GM19467 (cell line): ENCODE data around the gene CARD8.
"Not testable (repeated sequence)": the region's sequence is repeated elsewhere in the genome, so short reads cannot be mapped to it uniquely, and the experiment has no call there.

Experiments
- ATAC-seq: cut with Tn5 transposase; IDR thresholded peaks from one replicate; pipeline ENCODE4 v1.9.1; 2021; ENCODE audit warnings: mild to moderate bottlenecking, moderate library complexity; ENCODE audit not compliant: unreplicated experiment

Gene CARD8

GRCh38 chr19:48255376-48256303 lies at the start of gene CARD8:
TSS of gene CARD8 (minus strand) at chr19:48255912. CDS start at chr19:48241020, 14,892 bp downstream.
- ATAC-seq, result peak; percentile 50

GRCh38 chr19:48303866-48304265 lies 48.2 kb upstream of the CARD8 start:
- no peak for ATAC-seq

- no peak for ATAC-seq
Measured at GRCh38 chr19:48303367-48303766, 47.7 kb upstream of the CARD8 start.

GRCh38 chr19:48302600-48302959 lies 46.9 kb upstream of the CARD8 start:
- no peak for ATAC-seq

GRCh38 chr19:48301886-48302599 lies 46.3 kb upstream of the CARD8 start:
- ATAC-seq, result no peak

- no peak for ATAC-seq
Measured at GRCh38 chr19:48297975-48298374, 42.3 kb upstream of the CARD8 start.

GRCh38 chr19:48296963-48297734 lies 41.4 kb upstream of the CARD8 start:
- no peak for ATAC-seq

- no peak for ATAC-seq
Measured at GRCh38 chr19:48295458-48295857, 39.7 kb upstream of the CARD8 start.

- ATAC-seq, result no peak
Measured at GRCh38 chr19:48292798-48293197, 37.1 kb upstream of the CARD8 start.

- not testable (repeated sequence) for ATAC-seq
Measured at GRCh38 chr19:48291489-48291815, 35.7 kb upstream of the CARD8 start.

- no peak for ATAC-seq
Measured at GRCh38 chr19:48290771-48291488, 35.2 kb upstream of the CARD8 start.

- ATAC-seq, result no peak
Measured at GRCh38 chr19:48290401-48290770, 34.7 kb upstream of the CARD8 start.

GRCh38 chr19:48287748-48288147 lies 32.0 kb upstream of the CARD8 start:
- ATAC-seq, result no peak

- no peak for ATAC-seq
Measured at GRCh38 chr19:48284896-48285295, 29.2 kb upstream of the CARD8 start.

- ATAC-seq, result no peak
Measured at GRCh38 chr19:48283908-48284307, 28.2 kb upstream of the CARD8 start.

- no peak for ATAC-seq
Measured at GRCh38 chr19:48279747-48280146, 24.0 kb upstream of the CARD8 start.

- no peak for ATAC-seq
Measured at GRCh38 chr19:48274938-48275337, 19.2 kb upstream of the CARD8 start.

- ATAC-seq, result no peak
Measured at GRCh38 chr19:48274173-48274572, 18.5 kb upstream of the CARD8 start.

GRCh38 chr19:48271531-48272151 lies 15.9 kb upstream of the CARD8 start:
- no peak for ATAC-seq

GRCh38 chr19:48269617-48270026 lies 13.9 kb upstream of the CARD8 start:
- not testable (repeated sequence) for ATAC-seq
